Coronary artery (tissue), 2 donors: ENCODE results near the gene ADAMTS15.

ENCODE experiments used
- DNase-seq: peaks from one replicate; pipeline ENCODE4 v3.0.0-alpha.2; 2017; ENCODE audit warnings: low spot score
- H3K27ac ChIP-seq, 2 donors: fragments of 200-600 bp; sonication (generic); one replicate each; pipeline ENCODE4 v1.5.1; 2016 to 2019
- H3K4me3 ChIP-seq: fragments of 200-600 bp; sonication (generic); 2 replicates; pipeline ENCODE4 v1.5.1; 2016; ENCODE audit warnings: mild to moderate bottlenecking, moderate library complexity
- CTCF ChIP-seq: fragments of 200-600 bp; sonication (generic); IDR thresholded peaks from one replicate; pipeline ENCODE4 v1.5.1; 2019; ENCODE audit warnings: antibody characterized with exemption

The ADAMTS15 gene

GRCh38 chr11:130469181-130469580 is 20.7 kb downstream of the ADAMTS15 start:
- no peak for TF ChIP-seq CTCF
- Histone ChIP-seq H3K27ac (no peak overlapping the region), H3K4me3 (no peak overlapping the region)
- peak; percentile 63 for DNase-seq

- no peak overlapping the region for H3K4me3 ChIP-seq
- no peak for TF ChIP-seq CTCF
- DNase-seq, result no peak
- no peak overlapping the region for H3K27ac ChIP-seq
Observed at GRCh38 chr11:130470832-130471706, 22.6 kb downstream of the ADAMTS15 start.

GRCh38 chr11:130471731-130472433 is 23.4 kb downstream of the ADAMTS15 start:
- no peak for TF ChIP-seq CTCF
- no peak overlapping the region for H3K27ac ChIP-seq
- no peak for DNase-seq
- H3K4me3 ChIP-seq, result no peak overlapping the region

GRCh38 chr11:130472434-130472961 is 24.1 kb downstream of the ADAMTS15 start:
- no peak for DNase-seq
- H3K4me3 ChIP-seq, result no peak overlapping the region
- no peak overlapping the region for H3K27ac ChIP-seq
- no peak for TF ChIP-seq CTCF

GRCh38 chr11:130473056-130473794 is 24.8 kb downstream of the ADAMTS15 start:
- no peak for DNase-seq
- Histone ChIP-seq H3K4me3 (no peak overlapping the region), H3K27ac (no peak overlapping the region)
- TF ChIP-seq CTCF, result no peak

- TF ChIP-seq CTCF, result no peak
- H3K27ac ChIP-seq, result no peak overlapping the region
- peak; percentile 69 for DNase-seq
- no peak overlapping the region for H3K4me3 ChIP-seq
Observed at GRCh38 chr11:130473795-130474377, 25.4 kb downstream of the ADAMTS15 start.
